Liver (tissue), 9 donors: Measurements from ENCODE around the gene ATP5PD. TPM values are rescaled to one million over a fixed set of nuclear protein-coding genes. Genes with fewer than 3 reads are reported as not detected.

Experiments
- DNase-seq: peaks from one replicate; pipeline ENCODE4 v3.0.0-alpha.2; 2017; ENCODE audit warnings: low spot score
- H3K27ac ChIP-seq, 2 donors: one replicate each; pipeline ENCODE4 v1.7.0; 2013; ENCODE audit warnings: inconsistent platforms in 2 of 2, low read length in 2 of 2, control low read depth in 1 of 2, low read depth in 1 of 2, mild to moderate bottlenecking in 1 of 2
- H3K27me3 ChIP-seq, 4 donors: one replicate each; pipeline versions ENCODE4 v1.6.1 to v1.7.0; 2013; ENCODE audit warnings: low read length in 3 of 4, inconsistent platforms in 1 of 4, mild to moderate bottlenecking in 1 of 4, moderate library complexity in 1 of 4; ENCODE audit not compliant: control insufficient read depth in 4 of 4, insufficient read depth in 4 of 4
- H3K36me3 ChIP-seq, 4 donors: one replicate each; pipeline versions ENCODE4 v1.6.1 to v1.7.0; 2013; ENCODE audit warnings: low read length in 3 of 4, mild to moderate bottlenecking in 3 of 4, low read depth in 1 of 4, moderate library complexity in 1 of 4; ENCODE audit not compliant: control insufficient read depth in 4 of 4, insufficient read depth in 3 of 4
- H3K4me1 ChIP-seq, 4 donors: one replicate each; pipeline versions ENCODE4 v1.6.1 to v1.7.0; 2013; ENCODE audit warnings: low read length in 3 of 4, mild to moderate bottlenecking in 3 of 4, moderate library complexity in 1 of 4; ENCODE audit not compliant: control insufficient read depth in 4 of 4, insufficient read depth in 4 of 4
- H3K4me3 ChIP-seq, 3 donors: one replicate each; pipeline versions ENCODE4 v1.6.1 to v1.7.0; 2013; ENCODE audit warnings: low read length in 3 of 3, control low read depth in 1 of 3, low read depth in 1 of 3, mild to moderate bottlenecking in 1 of 3
- H3K9ac ChIP-seq, 2 donors: one replicate each; pipeline ENCODE4 v1.7.0; 2013; ENCODE audit warnings: low read length in 2 of 2, mild to moderate bottlenecking in 2 of 2, moderate library complexity in 2 of 2, control low read depth in 1 of 2, low read depth in 1 of 2
- H3K9me3 ChIP-seq, 4 donors: one replicate each; pipeline versions ENCODE4 v1.6.1 to v1.7.0; 2013; ENCODE audit warnings: low read length in 3 of 4; ENCODE audit not compliant: control insufficient read depth in 4 of 4
- ATF3 ChIP-seq: IDR thresholded peaks from 2 replicates; pipeline ENCODE4 v1.6.1; 2016; ENCODE audit warnings: antibody characterized with exemption
- EGR1 ChIP-seq, 2 donors: IDR thresholded peaks; 2 replicates each; pipeline ENCODE4 v1.6.1; 2016 to 2018; ENCODE audit warnings: antibody characterized with exemption in 2 of 2, low read depth in 2 of 2
- FOXA1 ChIP-seq: IDR thresholded peaks from 2 replicates; pipeline ENCODE4 v1.6.1; 2016; ENCODE audit warnings: antibody characterized with exemption
- FOXA2 ChIP-seq: IDR thresholded peaks from 2 replicates; pipeline ENCODE4 v1.6.1; 2016; ENCODE audit warnings: antibody characterized with exemption
- GABPA ChIP-seq, 2 donors: IDR thresholded peaks in 1 of 2; conservative IDR thresholded peaks in 1 of 2; 2 replicates each; pipeline ENCODE4 v1.6.1; 2016; ENCODE audit warnings: antibody characterized with exemption in 2 of 2, mild to moderate bottlenecking in 1 of 2, moderate library complexity in 1 of 2
- HNF4A ChIP-seq, 2 donors: conservative IDR thresholded peaks; 2 replicates each; pipeline ENCODE4 v1.6.1; 2016; ENCODE audit warnings: antibody characterized with exemption in 2 of 2, mild to moderate bottlenecking in 2 of 2
- HNF4G ChIP-seq: IDR thresholded peaks from 2 replicates; pipeline ENCODE4 v1.6.1; 2016; ENCODE audit warnings: antibody characterized with exemption
- JUND ChIP-seq, 2 donors: IDR thresholded peaks; 2 replicates each; pipeline ENCODE4 v1.6.1; 2016; ENCODE audit warnings: antibody characterized with exemption in 2 of 2
- MAX ChIP-seq: IDR thresholded peaks from 2 replicates; pipeline ENCODE4 v1.6.1; 2016; ENCODE audit warnings: antibody characterized with exemption
- NR2F2 ChIP-seq: IDR thresholded peaks from 2 replicates; pipeline ENCODE4 v1.6.1; 2016; ENCODE audit warnings: antibody characterized with exemption
- RAD21 ChIP-seq, 2 donors: IDR thresholded peaks; 2 replicates each; pipeline ENCODE4 v1.6.1; 2016; ENCODE audit warnings: antibody characterized with exemption in 2 of 2, mild to moderate bottlenecking in 2 of 2
- RXRA ChIP-seq, 2 donors: IDR thresholded peaks; 2 replicates each; pipeline ENCODE4 v1.6.1; 2017 to 2018; ENCODE audit warnings: antibody characterized with exemption in 2 of 2, mild to moderate bottlenecking in 1 of 2
- SP1 ChIP-seq: IDR thresholded peaks from 2 replicates; pipeline ENCODE4 v1.6.1; 2018; ENCODE audit warnings: antibody characterized with exemption, mild to moderate bottlenecking
- TAF1 ChIP-seq: conservative IDR thresholded peaks from 2 replicates; pipeline ENCODE4 v1.6.1; 2016; ENCODE audit warnings: antibody characterized with exemption, mild to moderate bottlenecking
- YY1 ChIP-seq: IDR thresholded peaks from 2 replicates; pipeline ENCODE4 v1.6.1; 2016; ENCODE audit warnings: antibody characterized with exemption, mild to moderate bottlenecking
- ZBTB33 ChIP-seq: IDR thresholded peaks from 2 replicates; pipeline ENCODE4 v1.6.1; 2016; ENCODE audit warnings: antibody characterized with exemption
- WGBS: extraction: QIAGEN DNeasy Blood & Tissue Kit; methylation state at CpG from one replicate; pipeline ENCODE4 v1.1.7; 2013; 5-methylcytosine and 5-hydroxymethylcytosine counted together
- polyA plus RNA-seq, 2 donors: library from polyadenylated mRNA; stranded (reverse) in 1 of 2; unstranded in 1 of 2; fragments of 200-250 nt in 1 of 2; fragments of >200 nt in 1 of 2; fragmentation: Nextera tagmentation in 1 of 2; extraction: Ambion mirVana in 1 of 2; gene quantifications; one replicate each; pipeline versions ENCODE4 v1.2.1 to v1.2.3, GENCODE V29; 2013 to 2015
- total RNA-seq, 2 donors: library from RNA; depleted of rRNA; stranded (reverse); fragments of >200 nt; gene quantifications; one replicate each; pipeline ENCODE4 v1.2.3, GENCODE V29; 2014
- TF ChIP-seq, protein P1 (sequence below): IDR thresholded peaks from 2 replicates; pipeline ENCODE4 v1.6.1; 2016; ENCODE audit warnings: antibody characterized with exemption, mild to moderate bottlenecking
- TF ChIP-seq, protein P2 (sequence below): fragments of 150-350 bp; IDR thresholded peaks from 2 replicates; pipeline ENCODE4 v1.5.1; 2017; ENCODE audit warnings: improper control_type of control experiment, low read depth, low read length; ENCODE audit not compliant: missing input control
- donor health status: healthy.
- donor health status: healthy.
- donor health status: healthy.
- donor health status: healthy.
- donor health status: healthy.

The ATP5PD gene
- total and polyA plus RNA-seq, 4 donors = 102 to 378 (median 184) TPM

- Histone ChIP-seq H3K4me3 (no peak overlapping the region), H3K9ac (no peak overlapping the region), H3K27me3 (no peaks in the 10 kb centered on the region), H3K9me3 (no peaks in the 10 kb centered on the region), H3K4me1 (peaks cover 0 to 18% (median 14%) of the 10 kb centered on the region in 4 donors), H3K36me3 (peaks cover 4 to 21% (median 10%) of the 10 kb centered on the region in 4 donors), H3K27ac (no peak overlapping the region)
- whole genome bisulfite sequencing = 91% methylated on average over 2 of the region's 2 CpGs
- no peak for DNase-seq
- TF ChIP-seq HNF4A (conservative IDR thresholded peaks at IDR 0.05) (no peak), TAF1 (no peak), ZBTB33 (no peak), SP1 (no peak), YY1 (no peak), MAX (no peak), ATF3 (no peak), EGR1 (IDR thresholded peaks at IDR 0.05; ENCODE audit: low read depth in 2 of 2) (no peak), NR2F2 (no peak), RAD21 (IDR thresholded peaks at IDR 0.05) (no peak), JUND (IDR thresholded peaks at IDR 0.05) (no peak), HNF4G (no peak), FOXA2 (no peak), RXRA (IDR thresholded peaks at IDR 0.05) (no peak), GABPA (IDR thresholded peaks at IDR 0.05 in 1 of 2, conservative IDR thresholded peaks at IDR 0.05 in 1 of 2) (no peak), FOXA1 (no peak)
- TF ChIP-seq, protein P1, sequence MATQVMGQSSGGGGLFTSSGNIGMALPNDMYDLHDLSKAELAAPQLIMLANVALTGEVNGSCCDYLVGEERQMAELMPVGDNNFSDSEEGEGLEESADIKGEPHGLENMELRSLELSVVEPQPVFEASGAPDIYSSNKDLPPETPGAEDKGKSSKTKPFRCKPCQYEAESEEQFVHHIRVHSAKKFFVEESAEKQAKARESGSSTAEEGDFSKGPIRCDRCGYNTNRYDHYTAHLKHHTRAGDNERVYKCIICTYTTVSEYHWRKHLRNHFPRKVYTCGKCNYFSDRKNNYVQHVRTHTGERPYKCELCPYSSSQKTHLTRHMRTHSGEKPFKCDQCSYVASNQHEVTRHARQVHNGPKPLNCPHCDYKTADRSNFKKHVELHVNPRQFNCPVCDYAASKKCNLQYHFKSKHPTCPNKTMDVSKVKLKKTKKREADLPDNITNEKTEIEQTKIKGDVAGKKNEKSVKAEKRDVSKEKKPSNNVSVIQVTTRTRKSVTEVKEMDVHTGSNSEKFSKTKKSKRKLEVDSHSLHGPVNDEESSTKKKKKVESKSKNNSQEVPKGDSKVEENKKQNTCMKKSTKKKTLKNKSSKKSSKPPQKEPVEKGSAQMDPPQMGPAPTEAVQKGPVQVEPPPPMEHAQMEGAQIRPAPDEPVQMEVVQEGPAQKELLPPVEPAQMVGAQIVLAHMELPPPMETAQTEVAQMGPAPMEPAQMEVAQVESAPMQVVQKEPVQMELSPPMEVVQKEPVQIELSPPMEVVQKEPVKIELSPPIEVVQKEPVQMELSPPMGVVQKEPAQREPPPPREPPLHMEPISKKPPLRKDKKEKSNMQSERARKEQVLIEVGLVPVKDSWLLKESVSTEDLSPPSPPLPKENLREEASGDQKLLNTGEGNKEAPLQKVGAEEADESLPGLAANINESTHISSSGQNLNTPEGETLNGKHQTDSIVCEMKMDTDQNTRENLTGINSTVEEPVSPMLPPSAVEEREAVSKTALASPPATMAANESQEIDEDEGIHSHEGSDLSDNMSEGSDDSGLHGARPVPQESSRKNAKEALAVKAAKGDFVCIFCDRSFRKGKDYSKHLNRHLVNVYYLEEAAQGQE = no peak
- TF ChIP-seq, protein P2, sequence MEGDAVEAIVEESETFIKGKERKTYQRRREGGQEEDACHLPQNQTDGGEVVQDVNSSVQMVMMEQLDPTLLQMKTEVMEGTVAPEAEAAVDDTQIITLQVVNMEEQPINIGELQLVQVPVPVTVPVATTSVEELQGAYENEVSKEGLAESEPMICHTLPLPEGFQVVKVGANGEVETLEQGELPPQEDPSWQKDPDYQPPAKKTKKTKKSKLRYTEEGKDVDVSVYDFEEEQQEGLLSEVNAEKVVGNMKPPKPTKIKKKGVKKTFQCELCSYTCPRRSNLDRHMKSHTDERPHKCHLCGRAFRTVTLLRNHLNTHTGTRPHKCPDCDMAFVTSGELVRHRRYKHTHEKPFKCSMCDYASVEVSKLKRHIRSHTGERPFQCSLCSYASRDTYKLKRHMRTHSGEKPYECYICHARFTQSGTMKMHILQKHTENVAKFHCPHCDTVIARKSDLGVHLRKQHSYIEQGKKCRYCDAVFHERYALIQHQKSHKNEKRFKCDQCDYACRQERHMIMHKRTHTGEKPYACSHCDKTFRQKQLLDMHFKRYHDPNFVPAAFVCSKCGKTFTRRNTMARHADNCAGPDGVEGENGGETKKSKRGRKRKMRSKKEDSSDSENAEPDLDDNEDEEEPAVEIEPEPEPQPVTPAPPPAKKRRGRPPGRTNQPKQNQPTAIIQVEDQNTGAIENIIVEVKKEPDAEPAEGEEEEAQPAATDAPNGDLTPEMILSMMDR = no peak
Measured at GRCh38 chr17:75051941-75052340, 5.2 kb upstream of the ATP5PD start.
